G401 (cell line): ENCODE measurements around the gene HOXC6. TPM values are rescaled to one million over a fixed set of nuclear protein-coding genes. Genes with fewer than 3 reads are reported as not detected.

Experiments used
- DNase-seq: peaks from one replicate; pipeline ENCODE4 v3.0.0-alpha.2; 2015; ENCODE audit warnings: low spot score
- in situ Hi-C: cut with HindIII; loops from 2 replicates; pipeline ENCODE4 v1.10.0; 2016; ENCODE audit warnings: low sequenced_read_pairs, mixed read lengths
- total RNA-seq: library from RNA; depleted of rRNA; stranded (reverse); fragments of >200 nt; shearing (Covaris generic); gene quantifications from 2 replicates; pipeline ENCODE4 v1.2.3, GENCODE V29; 2014

HOXC6 gene
- total RNA-seq, 1 experiment from 2014 or later = 3.7 TPM

DNA sequence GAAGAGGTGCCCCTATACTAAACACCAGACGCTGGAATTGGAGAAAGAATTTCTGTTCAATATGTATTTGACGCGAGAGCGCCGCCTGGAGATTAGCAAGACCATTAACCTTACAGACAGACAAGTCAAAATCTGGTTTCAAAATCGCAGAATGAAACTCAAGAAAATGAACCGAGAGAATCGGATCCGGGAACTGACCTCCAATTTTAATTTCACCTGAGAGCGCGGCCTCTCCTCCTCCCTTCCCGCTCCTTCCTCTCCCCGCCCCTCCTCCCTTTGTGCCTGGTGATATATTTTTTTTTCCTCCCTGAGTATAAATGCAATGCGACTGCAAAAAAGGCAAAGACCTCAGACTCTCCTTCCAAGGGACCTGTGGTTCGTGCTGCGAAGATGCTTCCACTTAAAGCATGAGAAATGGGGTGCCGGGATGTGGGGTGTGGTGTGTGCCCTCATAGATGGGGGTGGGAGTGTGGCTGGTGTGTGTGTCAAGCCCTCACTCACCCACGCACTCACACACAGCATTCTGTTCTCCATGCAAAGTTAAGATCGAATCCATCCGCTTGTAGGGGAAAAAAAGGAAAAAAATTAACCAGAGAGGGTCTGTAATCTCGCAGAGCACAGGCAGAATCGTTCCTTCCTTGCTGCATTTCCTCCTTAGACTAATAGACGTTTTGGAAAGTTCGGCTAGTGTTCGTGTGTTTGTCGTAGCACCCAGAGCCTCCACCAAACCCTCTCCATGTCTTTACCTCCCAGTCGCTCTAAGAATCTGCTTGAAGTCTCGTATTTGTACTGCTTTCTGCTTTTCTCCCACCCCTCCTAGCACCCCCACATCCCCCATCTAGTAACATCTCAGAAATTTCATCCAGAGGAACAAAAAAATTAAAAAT, 38.8 kb upstream of the HOXC6 start:
- in situ Hi-C loops = no loop called here
- DNase-seq = peak; percentile 52

- in situ Hi-C loops = no loop called here
- no peak for DNase-seq
Measured at GRCh38 chr12:53990311-53991076, 37.7 kb upstream of the HOXC6 start.

GRCh38 chr12:53991077-53991460, 37.2 kb upstream of the HOXC6 start:
- in situ Hi-C loops = no loop called here
- DNase-seq = no peak

- in situ Hi-C loops = no loop called here
Measured at GRCh38 chr12:53992377-53992889, 35.8 kb upstream of the HOXC6 start.

DNA sequence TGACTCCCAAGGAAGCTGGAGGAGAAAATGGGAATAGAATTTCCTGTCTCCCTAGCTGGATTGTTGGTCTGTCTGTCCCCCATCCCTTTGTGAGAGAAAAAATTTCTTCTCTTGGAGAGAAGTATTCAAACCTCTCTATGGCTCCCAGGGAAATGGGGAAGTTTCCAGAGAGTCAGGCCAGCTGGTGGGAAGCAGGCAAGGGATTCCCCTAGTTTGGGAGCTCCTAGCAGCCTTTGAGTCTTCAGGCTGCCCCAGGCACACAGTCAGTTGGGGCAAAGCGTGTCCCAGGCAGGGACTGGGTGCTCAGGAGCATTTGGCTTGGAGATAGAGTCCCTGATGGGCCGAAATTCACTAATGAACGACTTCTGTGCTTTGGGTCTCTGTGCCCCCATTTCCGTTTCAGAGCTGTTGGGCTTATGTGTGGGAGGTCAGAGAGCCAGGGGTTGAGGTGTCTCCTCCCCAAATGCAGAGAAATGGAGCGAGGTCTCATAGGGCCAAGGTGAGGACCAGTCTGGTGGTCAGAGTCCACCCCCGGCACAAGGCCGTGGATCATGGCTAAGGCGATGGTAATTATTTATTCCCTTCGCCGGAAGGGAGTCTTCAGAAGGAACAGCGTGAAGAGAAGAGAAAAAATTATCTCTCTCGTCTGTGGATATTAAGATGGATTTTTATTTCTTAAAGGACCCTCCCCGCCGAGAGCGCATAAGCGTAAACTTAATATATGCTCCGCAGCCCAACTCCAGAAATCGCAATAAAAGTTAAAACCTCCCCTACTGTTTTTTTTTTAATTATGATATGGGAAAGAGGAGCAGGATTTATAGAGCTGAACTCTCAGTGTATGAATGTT, 34.9 kb upstream of the HOXC6 start:
- in situ Hi-C loops = no loop called here
- DNase-seq = no peak

More at GRCh38 chr12:53992377-53992889, 35.8 kb upstream of the HOXC6 start:
- no peak for DNase-seq

DNA sequence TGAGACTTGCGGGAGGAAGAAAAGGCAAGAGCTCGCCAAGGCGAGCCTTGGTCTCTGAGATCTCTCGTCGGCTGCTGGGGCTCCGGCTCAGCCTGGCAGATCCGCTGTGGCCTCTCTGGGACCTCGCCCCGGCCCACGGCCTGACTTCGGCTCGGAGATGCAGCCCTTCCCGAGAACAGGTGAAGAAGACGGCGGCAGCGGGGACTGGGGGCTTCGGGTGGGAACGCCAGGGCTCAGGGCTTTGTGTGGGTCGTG, 34.3 kb upstream of the HOXC6 start:
- in situ Hi-C loops = no loop called here
- DNase-seq = no peak

DNA sequence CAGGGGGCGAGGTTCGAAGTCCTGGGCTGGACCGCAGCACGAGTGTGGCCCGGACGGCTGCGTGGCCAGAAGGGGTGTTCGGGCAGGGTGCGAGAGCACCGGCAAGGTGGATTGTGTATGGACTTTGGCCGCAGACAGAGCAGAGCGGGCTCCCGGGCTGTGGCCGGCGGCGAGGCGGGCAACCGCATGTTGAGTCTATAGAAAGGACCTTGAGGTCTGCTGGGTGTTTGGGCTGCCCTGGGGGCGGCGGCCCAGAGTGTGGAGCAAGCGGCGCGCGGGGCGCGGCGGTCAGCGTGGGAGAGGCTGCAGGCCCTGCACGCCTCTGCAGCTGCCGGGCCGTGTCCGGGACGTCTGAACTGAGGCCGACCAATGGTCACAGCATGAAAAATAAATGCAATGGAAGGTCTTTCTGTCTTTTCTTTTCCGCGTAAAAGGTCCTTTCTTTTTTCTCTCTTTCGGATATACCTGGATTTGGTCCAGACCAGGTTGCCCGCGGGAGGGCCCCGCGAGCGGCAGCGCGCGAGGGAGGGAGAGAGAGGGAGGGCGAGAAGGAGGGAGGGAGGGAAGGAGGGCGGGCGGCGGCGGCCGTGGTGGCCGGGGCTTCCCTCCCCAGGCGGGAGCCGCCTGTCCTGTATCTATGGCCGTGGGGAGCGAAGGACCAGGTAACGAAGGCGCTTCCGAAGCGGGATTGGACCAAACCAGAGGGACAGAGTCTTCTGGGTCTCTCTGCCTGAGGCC, 33.8 kb upstream of the HOXC6 start:
- in situ Hi-C loops = no loop called here

GRCh38 chr12:53995002-53995377, 33.2 kb upstream of the HOXC6 start:
- in situ Hi-C loops = no loop called here
- DNase-seq = no peak

More for the DNA sequence above, 33.8 kb upstream of the HOXC6 start:
- DNase-seq = no peak

- in situ Hi-C loops = no loop called here
- no peak for DNase-seq
Measured at GRCh38 chr12:53995378-53996239, 32.6 kb upstream of the HOXC6 start.

DNA sequence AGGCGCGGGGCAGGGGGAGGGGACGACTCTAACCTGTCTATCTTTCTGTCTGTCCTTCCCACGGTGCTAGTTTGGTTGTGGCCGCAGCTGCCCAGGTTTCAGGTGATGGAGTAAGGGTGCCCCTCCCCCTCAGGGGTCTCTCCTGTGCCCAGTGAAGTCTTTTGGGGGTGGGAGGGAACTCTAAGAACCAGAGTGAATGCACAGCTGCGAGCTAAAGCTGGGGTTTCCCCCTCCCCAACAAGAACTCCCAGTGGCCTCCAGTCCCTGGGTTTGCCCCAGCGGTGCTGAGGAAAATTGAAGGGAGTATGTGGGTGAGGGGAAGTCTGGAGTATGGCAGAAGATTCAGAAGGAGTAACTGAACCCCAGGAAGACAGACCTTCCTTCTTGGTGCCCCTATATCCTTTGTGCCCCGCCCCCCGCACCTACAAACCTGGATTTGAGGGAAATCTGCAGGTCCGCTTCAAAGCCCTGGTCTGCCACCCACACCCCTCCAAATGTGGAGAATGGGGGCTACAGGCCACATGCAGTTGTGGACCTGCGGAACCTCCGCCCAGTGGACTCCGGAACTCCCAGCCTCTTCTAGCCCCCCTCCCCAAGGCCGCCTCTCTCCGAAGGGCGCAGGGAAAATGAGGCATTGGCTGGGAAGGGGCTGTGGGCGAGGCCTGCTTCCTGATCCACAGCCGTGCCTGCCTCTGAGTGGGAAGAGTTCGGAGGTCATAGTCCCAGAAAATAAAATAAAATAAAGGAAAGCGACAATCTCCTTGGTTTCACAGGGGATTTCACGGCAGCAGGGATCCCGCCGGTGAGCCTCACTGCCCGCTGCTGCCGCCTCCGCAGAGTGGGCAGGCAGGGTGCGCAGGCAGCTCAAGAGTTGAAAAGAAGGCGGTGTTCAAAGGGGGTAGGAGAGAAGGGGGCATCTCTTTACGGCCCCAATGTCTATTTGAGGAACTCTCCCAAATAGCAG, 31.7 kb upstream of the HOXC6 start:
- no peak for DNase-seq
- in situ Hi-C loops = no loop called here

GRCh38 chr12:53997204-53998109, 30.8 kb upstream of the HOXC6 start:
- no peak for DNase-seq
- in situ Hi-C loops = no loop called here

DNA sequence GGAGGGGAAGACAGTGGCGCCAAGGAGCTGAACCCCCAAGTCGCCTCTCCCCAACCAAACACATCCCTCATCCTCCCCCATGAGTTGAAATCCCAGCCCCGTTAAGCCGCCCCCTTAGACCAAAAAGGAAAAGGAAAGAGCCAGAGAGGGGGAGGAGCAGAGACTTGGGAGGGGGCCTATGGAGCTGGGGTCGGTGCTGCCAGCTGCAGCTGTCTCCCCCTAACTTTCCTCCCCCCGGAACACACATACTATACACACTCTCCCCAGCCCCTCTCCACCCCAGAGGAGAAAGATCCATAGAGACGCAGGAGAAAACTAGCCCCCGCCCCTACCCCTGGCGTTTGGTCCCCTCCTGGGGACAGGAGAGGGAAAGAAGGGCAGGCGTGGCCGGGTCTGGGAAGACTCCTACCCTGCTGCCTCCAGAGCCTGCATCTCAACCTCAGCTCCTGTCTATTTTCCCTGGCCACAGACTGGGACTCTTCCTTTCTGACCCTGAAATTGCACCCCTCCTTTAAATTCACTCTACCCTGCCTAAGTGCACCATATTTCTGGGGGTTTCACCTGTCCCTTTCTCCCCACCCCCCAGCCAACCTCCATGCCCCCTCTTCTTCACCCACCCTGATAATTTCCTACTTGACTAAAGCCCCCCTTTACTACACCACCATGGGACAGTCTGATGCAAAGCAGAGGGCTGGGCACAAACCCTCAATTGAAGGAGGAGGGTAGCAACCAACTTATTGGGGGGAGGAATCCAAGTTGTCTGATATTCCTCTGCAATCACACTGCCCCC, 29.9 kb upstream of the HOXC6 start:
- DNase-seq = no peak
- in situ Hi-C loops = no loop called here

DNA sequence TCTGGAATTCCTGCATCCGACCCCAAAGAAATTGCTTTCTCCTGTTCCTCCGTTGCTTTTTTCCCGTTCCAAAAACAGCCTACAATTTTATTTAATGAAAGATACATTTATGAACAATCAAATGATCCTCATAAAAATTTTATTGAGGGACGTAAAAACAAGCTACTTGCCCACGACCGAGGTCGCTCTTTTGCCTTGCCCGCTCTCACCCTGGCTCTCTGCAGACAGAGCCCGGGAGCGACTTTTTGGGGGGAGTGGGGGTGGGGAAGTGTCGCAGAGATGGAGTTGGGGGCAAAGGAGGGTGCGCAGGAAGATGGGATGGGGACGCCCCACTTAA, 29.4 kb upstream of the HOXC6 start:
- no peak for DNase-seq
- in situ Hi-C loops = no loop called here

- in situ Hi-C loops = loop anchor here (25.0 kb wide), 1 partner anchor 188 kb away; the partner anchor contains the start of gene SMUG1
- DNase-seq = no peak
Measured at GRCh38 chr12:53999559-54000115, 28.6 kb upstream of the HOXC6 start.
